ENCODE data around the gene RSPH6A.

Gene RSPH6A

DNA sequence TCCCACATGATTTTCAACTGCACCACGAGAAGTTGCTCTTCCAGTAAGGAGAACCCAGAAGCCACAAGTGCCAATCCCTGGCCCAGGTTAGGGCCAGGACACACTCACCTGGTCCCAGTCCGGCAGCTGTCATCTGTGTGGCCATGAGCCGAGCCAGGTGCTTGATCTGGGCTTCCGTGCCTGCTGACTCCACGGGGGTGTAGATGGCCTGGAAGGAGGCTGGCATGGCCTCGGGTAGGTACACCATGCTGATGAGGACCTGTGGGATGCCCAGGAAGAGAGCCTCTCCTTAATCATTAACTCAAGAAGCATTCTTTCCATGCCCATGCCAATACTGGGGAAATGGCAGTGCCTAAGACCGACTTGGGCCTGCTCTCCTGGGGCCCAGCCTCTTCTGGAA, 19.9 kb upstream of the RSPH6A start:
- Mint-ChIP-seq H3K4me3 (no peak overlapping the region), H3K27me3 (no peaks in the 10 kb centered on the region), H3K4me1 (ENCODE audit: low read depth) (no peaks in the 10 kb centered on the region), H3K9me3 (no peaks in the 10 kb centered on the region), H3K36me3 (ENCODE audit: low read depth) (peaks cover 74% of the 10 kb centered on the region), H3K27ac (no peak overlapping the region)

DNA sequence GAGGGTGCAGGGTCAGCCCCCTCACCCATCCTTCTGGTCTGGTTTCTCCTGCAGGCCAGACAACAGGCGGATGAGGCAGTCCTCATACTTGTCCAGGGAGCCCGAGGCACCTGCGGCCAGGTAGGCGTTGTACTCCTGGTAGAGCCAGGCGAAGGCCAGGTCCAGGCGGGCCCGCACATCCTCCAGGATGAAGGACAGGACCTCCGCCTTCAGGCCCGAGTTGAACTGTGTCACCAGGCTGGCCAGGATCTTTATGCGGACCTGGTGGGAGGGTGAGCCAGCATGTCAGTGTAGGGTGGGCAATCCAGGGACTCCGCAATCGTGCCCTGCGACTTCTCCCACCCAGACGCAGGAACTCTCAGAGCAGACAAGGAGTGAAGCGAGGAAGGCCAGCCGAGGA, 13.8 kb upstream of the RSPH6A start:
- Mint-ChIP-seq H3K4me1 (ENCODE audit: low read depth) (no peaks in the 10 kb centered on the region), H3K9me3 (no peaks in the 10 kb centered on the region), H3K27me3 (no peaks in the 10 kb centered on the region), H3K36me3 (ENCODE audit: low read depth) (peaks cover 60% of the 10 kb centered on the region), H3K4me3 (no peak overlapping the region), H3K27ac (no peak overlapping the region)

GRCh38 chr19:45828523-45828922, 13.4 kb upstream of the RSPH6A start:
- Mint-ChIP-seq H3K9me3 (no peaks in the 10 kb centered on the region), H3K4me3 (no peak overlapping the region), H3K27ac (no peak overlapping the region), H3K36me3 (ENCODE audit: low read depth) (peaks cover 60% of the 10 kb centered on the region), H3K27me3 (no peaks in the 10 kb centered on the region), H3K4me1 (ENCODE audit: low read depth) (no peaks in the 10 kb centered on the region)

- Mint-ChIP-seq H3K4me1 (ENCODE audit: low read depth) (no peaks in the 10 kb centered on the region), H3K36me3 (ENCODE audit: low read depth) (peaks cover 63% of the 10 kb centered on the region), H3K9me3 (no peaks in the 10 kb centered on the region), H3K27ac (no peak overlapping the region), H3K4me3 (no peak overlapping the region), H3K27me3 (no peaks in the 10 kb centered on the region)
Observed at GRCh38 chr19:45827459-45828093, 12.5 kb upstream of the RSPH6A start.

- Mint-ChIP-seq H3K4me1 (ENCODE audit: low read depth) (no peaks in the 10 kb centered on the region), H3K27ac (no peak overlapping the region), H3K4me3 (no peak overlapping the region), H3K27me3 (no peaks in the 10 kb centered on the region), H3K36me3 (ENCODE audit: low read depth) (peaks cover 58% of the 10 kb centered on the region), H3K9me3 (no peaks in the 10 kb centered on the region)
Observed at GRCh38 chr19:45826934-45827333, 11.8 kb upstream of the RSPH6A start.

DNA sequence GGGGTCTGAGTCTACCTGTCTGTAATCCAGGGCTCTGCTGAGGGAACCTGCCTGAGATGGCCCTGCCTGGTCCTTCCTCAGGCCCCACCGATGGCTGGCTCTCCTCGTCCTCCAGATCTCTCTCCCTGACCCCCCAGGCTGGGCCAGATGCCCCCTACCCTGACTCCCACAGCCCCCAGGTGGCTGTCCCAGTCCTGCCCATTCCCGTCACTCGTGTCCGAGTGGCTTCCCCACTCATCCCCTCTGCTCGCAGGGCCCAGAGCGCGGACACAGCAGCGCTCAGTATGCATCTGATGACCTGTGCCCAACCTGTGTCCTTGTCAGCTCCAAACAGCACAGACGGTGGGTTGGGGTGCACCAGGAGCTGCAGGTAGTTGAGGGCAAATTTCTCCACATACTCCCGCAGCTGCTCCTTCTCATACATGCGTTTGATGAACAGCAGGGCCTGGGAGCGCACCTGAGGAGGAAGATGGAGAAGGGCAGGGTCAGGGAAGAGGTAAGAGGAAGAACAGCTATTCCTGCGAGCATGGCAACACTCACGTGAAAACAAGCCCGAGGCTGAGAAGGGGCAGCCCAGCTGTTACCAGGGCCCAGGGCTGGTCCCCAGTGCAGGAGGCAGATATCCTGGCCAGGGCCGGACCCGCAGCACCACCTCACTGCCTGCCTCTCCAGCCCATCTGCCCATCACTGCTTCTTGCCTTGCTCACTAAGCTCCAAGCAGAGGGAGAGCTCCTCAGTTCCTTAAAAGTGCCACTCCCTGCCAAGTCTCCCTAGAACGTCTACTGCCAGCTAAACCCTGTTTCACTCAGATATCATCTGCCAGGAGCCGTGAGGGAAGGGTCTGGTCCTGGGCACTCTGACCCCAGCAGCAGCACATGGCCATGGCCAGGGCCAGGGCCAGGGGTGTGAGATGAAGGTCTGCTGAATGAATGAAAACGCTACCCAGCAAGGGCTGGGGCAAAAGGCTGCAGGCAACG, 11.1 kb upstream of the RSPH6A start:
- Mint-ChIP-seq H3K9me3 (no peaks in the 10 kb centered on the region), H3K4me1 (ENCODE audit: low read depth) (no peaks in the 10 kb centered on the region), H3K4me3 (no peak overlapping the region), H3K27ac (no peak overlapping the region), H3K27me3 (no peaks in the 10 kb centered on the region), H3K36me3 (ENCODE audit: low read depth) (peaks cover 53% of the 10 kb centered on the region)

- Mint-ChIP-seq H3K27me3 (no peaks in the 10 kb centered on the region), H3K27ac (no peak overlapping the region), H3K9me3 (no peaks in the 10 kb centered on the region), H3K4me1 (ENCODE audit: low read depth) (peaks cover 1% of the 10 kb centered on the region), H3K36me3 (ENCODE audit: low read depth) (peaks cover 47% of the 10 kb centered on the region), H3K4me3 (no peak overlapping the region)
Observed at GRCh38 chr19:45825263-45825605, 10.1 kb upstream of the RSPH6A start.

DNA sequence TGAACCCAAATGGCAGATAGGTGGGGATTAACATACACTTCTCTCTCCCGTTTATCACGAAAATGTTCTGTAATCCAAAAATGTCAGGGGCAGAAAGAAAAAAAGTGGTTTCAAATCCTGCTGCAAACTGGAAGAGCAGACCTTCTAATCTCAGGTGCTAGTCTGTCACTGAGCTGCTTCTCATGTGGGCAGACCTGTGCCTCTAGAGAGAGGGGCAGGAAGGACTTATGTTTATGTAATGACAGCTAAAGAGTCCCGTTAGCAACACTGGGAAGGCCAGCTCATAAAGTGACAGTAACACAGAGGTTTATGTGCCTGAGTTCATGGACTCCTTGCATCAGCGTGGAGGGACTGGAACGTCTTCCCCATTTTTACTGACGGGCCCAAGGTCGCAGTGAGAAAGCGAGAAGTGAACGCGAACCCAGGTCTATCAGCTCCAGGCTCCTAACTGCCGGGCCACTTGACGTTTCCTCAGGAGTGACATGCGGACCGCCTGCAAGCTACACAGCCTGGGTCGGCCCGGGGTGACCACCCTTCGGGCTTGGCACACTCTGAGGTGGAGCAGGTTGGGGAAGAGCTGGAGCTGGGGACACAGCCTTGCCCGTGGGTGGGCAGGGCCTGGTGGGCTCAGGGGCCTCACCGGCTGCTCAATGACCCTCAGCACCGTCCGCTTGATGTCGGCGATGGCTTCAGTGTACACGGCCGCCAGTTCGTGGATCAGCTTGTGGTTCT, 9.6 kb upstream of the RSPH6A start:
- Mint-ChIP-seq H3K9me3 (no peaks in the 10 kb centered on the region), H3K4me1 (ENCODE audit: low read depth) (peaks cover 2% of the 10 kb centered on the region), H3K27ac (no peak overlapping the region), H3K36me3 (ENCODE audit: low read depth) (peaks cover 44% of the 10 kb centered on the region), H3K4me3 (no peak overlapping the region), H3K27me3 (no peaks in the 10 kb centered on the region)

- H3K4me1 Mint-ChIP-seq (ENCODE audit: low read depth) = peaks cover 2% of the 10 kb centered on the region
- no peaks in the 10 kb centered on the region for H3K9me3 Mint-ChIP-seq
- H3K27me3 Mint-ChIP-seq = no peaks in the 10 kb centered on the region
- no peak overlapping the region for H3K27ac Mint-ChIP-seq
- H3K36me3 Mint-ChIP-seq (ENCODE audit: low read depth) = peaks cover 37% of the 10 kb centered on the region
- H3K4me3 Mint-ChIP-seq = no peak overlapping the region
Observed at GRCh38 chr19:45824041-45824471, 8.9 kb upstream of the RSPH6A start.

DNA sequence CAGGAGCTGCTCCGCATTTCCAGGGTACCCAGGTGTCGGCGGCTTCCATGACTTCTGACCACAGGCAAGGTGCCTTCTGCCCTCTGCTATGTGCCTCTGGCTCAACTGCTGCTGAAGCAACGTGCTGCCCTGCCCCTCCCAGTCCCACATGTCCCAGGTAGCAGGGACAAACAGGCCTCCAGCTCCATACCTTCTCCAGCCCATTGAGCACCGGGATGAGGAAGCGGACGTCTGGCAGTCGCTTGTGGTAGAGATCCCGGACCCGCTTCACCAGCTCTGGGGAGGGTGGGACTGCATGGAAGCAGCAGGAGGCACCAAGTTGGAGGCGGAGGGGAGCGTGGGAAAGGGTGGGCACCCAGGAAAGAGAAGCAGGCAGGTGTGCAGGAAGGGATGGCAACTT, 8.1 kb upstream of the RSPH6A start:
- no peak overlapping the region for H3K27ac Mint-ChIP-seq
- H3K27me3 Mint-ChIP-seq = no peaks in the 10 kb centered on the region
- peaks cover 2% of the 10 kb centered on the region for H3K4me1 Mint-ChIP-seq (ENCODE audit: low read depth)
- no peaks in the 10 kb centered on the region for H3K9me3 Mint-ChIP-seq
- H3K4me3 Mint-ChIP-seq = no peak overlapping the region
- H3K36me3 Mint-ChIP-seq (ENCODE audit: low read depth) = peaks cover 28% of the 10 kb centered on the region

GRCh38 chr19:45822716-45823115, 7.6 kb upstream of the RSPH6A start:
- Mint-ChIP-seq H3K4me3 (no peak overlapping the region), H3K27ac (no peak overlapping the region), H3K4me1 (ENCODE audit: low read depth) (peaks cover 2% of the 10 kb centered on the region), H3K9me3 (no peaks in the 10 kb centered on the region), H3K27me3 (no peaks in the 10 kb centered on the region), H3K36me3 (ENCODE audit: low read depth) (peaks cover 25% of the 10 kb centered on the region)

DNA sequence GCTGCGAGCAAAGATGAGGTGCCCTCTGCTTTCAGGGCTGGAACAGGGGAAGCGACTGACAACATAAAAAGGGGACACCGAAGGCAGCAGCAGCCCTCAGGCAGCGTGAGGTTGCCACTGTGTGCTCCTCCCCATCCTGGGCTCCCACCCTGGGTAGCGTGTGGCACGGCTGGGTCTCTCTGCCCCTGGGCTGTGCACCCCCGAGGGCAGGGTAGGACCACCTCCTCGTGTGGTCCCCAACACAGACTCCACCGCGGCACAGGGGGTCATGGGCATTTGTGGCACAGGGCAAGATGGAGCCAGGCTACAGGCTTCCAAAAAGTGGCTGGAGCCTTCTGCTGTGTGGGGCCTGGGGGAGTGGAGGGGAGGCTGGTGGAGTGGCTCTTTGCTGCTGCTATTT, 6.5 kb upstream of the RSPH6A start:
- H3K27ac Mint-ChIP-seq = no peak overlapping the region
- H3K4me3 Mint-ChIP-seq = no peak overlapping the region
- peaks cover 21% of the 10 kb centered on the region for H3K36me3 Mint-ChIP-seq (ENCODE audit: low read depth)
- H3K9me3 Mint-ChIP-seq = no peaks in the 10 kb centered on the region
- peaks cover 6% of the 10 kb centered on the region for H3K4me1 Mint-ChIP-seq (ENCODE audit: low read depth)
- no peaks in the 10 kb centered on the region for H3K27me3 Mint-ChIP-seq

DNA sequence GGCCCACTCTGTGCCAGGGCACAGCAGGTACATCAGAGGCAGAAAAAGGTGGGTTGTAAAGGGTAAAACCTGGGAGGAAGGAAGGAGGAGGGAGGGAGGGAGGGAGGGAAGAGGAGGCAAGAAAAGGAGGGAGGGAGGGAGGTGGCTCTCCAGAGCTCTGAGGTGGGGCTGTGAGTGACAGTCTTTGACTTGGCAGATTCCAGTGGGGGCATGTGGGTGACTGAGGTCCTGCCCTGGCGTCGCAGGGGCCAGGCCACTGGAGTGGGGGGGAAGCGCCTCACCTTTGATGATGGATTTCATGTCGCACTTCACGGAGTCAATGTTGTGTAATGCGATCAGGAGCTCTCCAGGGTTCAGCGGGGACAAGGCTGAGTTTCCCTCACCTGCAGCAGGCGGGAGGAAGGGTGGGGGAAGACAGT, 6.0 kb upstream of the RSPH6A start:
- Mint-ChIP-seq H3K4me1 (ENCODE audit: low read depth) (peaks cover 6% of the 10 kb centered on the region), H3K4me3 (no peak overlapping the region), H3K9me3 (no peaks in the 10 kb centered on the region), H3K27me3 (no peaks in the 10 kb centered on the region), H3K36me3 (ENCODE audit: low read depth) (peaks cover 21% of the 10 kb centered on the region), H3K27ac (no peak overlapping the region)

- H3K4me3 Mint-ChIP-seq = no peak overlapping the region
- H3K4me1 Mint-ChIP-seq (ENCODE audit: low read depth) = peaks cover 6% of the 10 kb centered on the region
- no peaks in the 10 kb centered on the region for H3K27me3 Mint-ChIP-seq
- H3K9me3 Mint-ChIP-seq = no peaks in the 10 kb centered on the region
- H3K27ac Mint-ChIP-seq = no peak overlapping the region
- peaks cover 21% of the 10 kb centered on the region for H3K36me3 Mint-ChIP-seq (ENCODE audit: low read depth)
Observed at GRCh38 chr19:45820413-45821102, 5.5 kb upstream of the RSPH6A start.
